Kidney (tissue), 14 donors: ENCODE results near the gene APLN. TPM values are rescaled to one million over a fixed set of nuclear protein-coding genes. Genes with fewer than 3 reads are reported as not detected.

Source experiments
- DNase-seq, 5 donors: peaks; one replicate each; pipeline ENCODE4 v3.0.0-alpha.2; 2013 to 2020
- FAIRE-seq: peaks from 2 replicates; lab custom pipeline; 2012; peaks lifted over from hg19 to GRCh38; lab: Jason Lieb, UNC
- H3K27ac ChIP-seq, 2 donors: one replicate each; pipeline ENCODE4 v1.7.0; 2013; ENCODE audit warnings: low read depth in 2 of 2, low read length in 2 of 2, inconsistent platforms in 1 of 2
- H3K27me3 ChIP-seq: one replicate; pipeline ENCODE4 v1.7.1; 2013; ENCODE audit warnings: low read length, inconsistent platforms; ENCODE audit not compliant: control insufficient read depth, insufficient read depth
- H3K36me3 ChIP-seq, 3 donors: one replicate each; pipeline versions ENCODE4 v1.7.0 to v1.7.1; 2013; ENCODE audit warnings: low read length in 3 of 3, control low read depth in 1 of 3, inconsistent platforms in 1 of 3; ENCODE audit not compliant: insufficient read depth in 3 of 3, control insufficient read depth in 2 of 3
- H3K4me1 ChIP-seq, 3 donors: one replicate each; pipeline versions ENCODE4 v1.7.0 to v1.7.1; 2013; ENCODE audit warnings: low read length in 3 of 3, inconsistent platforms in 1 of 3, low read depth in 1 of 3; ENCODE audit not compliant: control insufficient read depth in 2 of 3, insufficient read depth in 2 of 3
- H3K4me3 ChIP-seq, 3 donors: one replicate each; pipeline versions ENCODE4 v1.7.0 to v1.8.1; 2013; ENCODE audit warnings: low read length in 3 of 3, control low read depth in 1 of 3, inconsistent platforms in 1 of 3
- H3K9ac ChIP-seq, 3 donors: one replicate each; pipeline versions ENCODE4 v1.7.0 to v1.7.1; 2013; ENCODE audit warnings: low read length in 3 of 3, control low read depth in 1 of 3, inconsistent platforms in 1 of 3
- H3K9me3 ChIP-seq, 3 donors: one replicate each; pipeline versions ENCODE4 v1.7.0 to v1.7.1; 2013; ENCODE audit warnings: low read length in 3 of 3, control low read depth in 1 of 3, inconsistent platforms in 1 of 3; ENCODE audit not compliant: control insufficient read depth in 2 of 3, insufficient read depth in 1 of 3
- CTCF ChIP-seq: IDR thresholded peaks from 3 replicates; pipeline ENCODE4 v1.5.1; 2012; ENCODE audit warnings: mild to moderate bottlenecking, moderate library complexity, borderline replicate concordance; ENCODE audit not compliant: insufficient read depth; ENCODE audit errors: extremely low read depth
- intact Hi-C: fragments of 100-400 bp; cut with DNase I; formaldehyde crosslinking; loops from one replicate; pipeline ENCODE4 v1.11.1; 2022
- polyA plus RNA-seq: library from polyadenylated mRNA; stranded (reverse); fragments of 350-450 nt; fragmentation: Illumina TruSeq; extraction: RNeasy Lipid Tissue Mini Kit (QIAGEN cat#74804); gene quantifications from one replicate; pipeline ENCODE4 v1.2.3, GENCODE V29; 2014; ENCODE audit warnings: low read depth, low replicate concordance; ENCODE audit not compliant: insufficient read depth
- total RNA-seq: library from RNA; stranded (reverse); fragmentation: NEBNext Ultra II Directional; extraction: Animal tissue kit (Norgen Biotek cat#: 25700); gene quantifications from one replicate; pipeline ENCODE4 v1.2.1, GENCODE V29; 2021
- donor health status: control.
- donor health status: control.
- donor health status: control.
- donor health status: control.
- donor health status: control.
- donor health status: DM: yes; HTN: yes; CAD: no.
- donor health status: Normal renal cell carcinoma (clear cell type).

Gene APLN
- total and polyA plus RNA-seq, 2 donors from 2014 or later = 0.31 to 9.9 TPM

- no peak overlapping the region for H3K4me3 ChIP-seq
- FAIRE-seq (no peak), DNase-seq (no peak)
- no peak for TF ChIP-seq CTCF
- H3K36me3 ChIP-seq = no peaks in the 10 kb centered on the region
- no peak overlapping the region for H3K9ac ChIP-seq
- no peaks in the 10 kb centered on the region for H3K27me3 ChIP-seq
- intact Hi-C loops = loop anchor here (10.0 kb wide), 1 partner anchor 1315 kb away; no protein-coding TSS in a partner anchor
- H3K9me3 ChIP-seq = no peaks in the 10 kb centered on the region
- H3K27ac ChIP-seq = no peak overlapping the region
- H3K4me1 ChIP-seq = peaks cover 0 to 4% (median 0%) of the 10 kb centered on the region in 3 donors
These were observed 54.8 kb downstream of the APLN start for GRCh38 chrX:129599996-129600395.

- no peaks in the 10 kb centered on the region for H3K36me3 ChIP-seq
- no peak for TF ChIP-seq CTCF
- H3K9ac ChIP-seq = no peak overlapping the region
- H3K4me3 ChIP-seq = no peak overlapping the region
- no peak for FAIRE-seq
- intact Hi-C loops = loop anchor here (10.0 kb wide), 1 partner anchor 1315 kb away; no protein-coding TSS in a partner anchor
- H3K4me1 ChIP-seq = peaks cover 0 to 4% (median 0%) of the 10 kb centered on the region in 3 donors
- H3K9me3 ChIP-seq = no peaks in the 10 kb centered on the region
- H3K27me3 ChIP-seq = no peaks in the 10 kb centered on the region
- no peak for DNase-seq
- H3K27ac ChIP-seq = no peak overlapping the region
These were observed 55.3 kb downstream of the APLN start for GRCh38 chrX:129599499-129599898.

- TF ChIP-seq CTCF = no peak
- no peaks in the 10 kb centered on the region for H3K36me3 ChIP-seq
- H3K4me1 ChIP-seq = no peaks in the 10 kb centered on the region
- no peaks in the 10 kb centered on the region for H3K27me3 ChIP-seq
- intact Hi-C loops = loop anchor here (10.0 kb wide), 1 partner anchor 1317 kb away; no protein-coding TSS in a partner anchor
- H3K4me3 ChIP-seq = no peak overlapping the region
- FAIRE-seq = no peak
- no peak overlapping the region for H3K27ac ChIP-seq
- no peaks in the 10 kb centered on the region for H3K9me3 ChIP-seq
- no peak for DNase-seq
- no peak overlapping the region for H3K9ac ChIP-seq
These were observed 56.9 kb downstream of the APLN start for GRCh38 chrX:129597905-129598304.

GRCh38 chrX:129596077-129596476 is 58.7 kb downstream of the APLN start:
- Histone ChIP-seq H3K4me3 (no peak overlapping the region), H3K9me3 (no peaks in the 10 kb centered on the region), H3K4me1 (no peaks in the 10 kb centered on the region), H3K9ac (no peak overlapping the region), H3K36me3 (no peaks in the 10 kb centered on the region), H3K27ac (no peak overlapping the region), H3K27me3 (no peaks in the 10 kb centered on the region)
- no peak for FAIRE-seq
- TF ChIP-seq CTCF = no peak
- DNase-seq = no peak
- intact Hi-C loops = loop anchor here (10.0 kb wide), 1 partner anchor 1319 kb away; no protein-coding TSS in a partner anchor
